ENCODE measurements around the gene ABCA13.

Gene ABCA13

GRCh38 chr7:48595756-48596155 is 424.5 kb downstream of the ABCA13 start:
- H3F3A ChIP-seq (ENCODE audit: low read depth): no peaks in the 10 kb centered on the region
- no peak overlapping the region for H3K4me3 ChIP-seq (ENCODE audit: low read length, poor library complexity, severe bottlenecking)
- H3K4me2 ChIP-seq (ENCODE audit: low read depth, low read length, poor library complexity, severe bottlenecking): no peak overlapping the region
- H3K9me3 ChIP-seq (ENCODE audit: insufficient read depth, low read depth, low read length): no peaks in the 10 kb centered on the region
- TF ChIP-seq, protein P1, sequence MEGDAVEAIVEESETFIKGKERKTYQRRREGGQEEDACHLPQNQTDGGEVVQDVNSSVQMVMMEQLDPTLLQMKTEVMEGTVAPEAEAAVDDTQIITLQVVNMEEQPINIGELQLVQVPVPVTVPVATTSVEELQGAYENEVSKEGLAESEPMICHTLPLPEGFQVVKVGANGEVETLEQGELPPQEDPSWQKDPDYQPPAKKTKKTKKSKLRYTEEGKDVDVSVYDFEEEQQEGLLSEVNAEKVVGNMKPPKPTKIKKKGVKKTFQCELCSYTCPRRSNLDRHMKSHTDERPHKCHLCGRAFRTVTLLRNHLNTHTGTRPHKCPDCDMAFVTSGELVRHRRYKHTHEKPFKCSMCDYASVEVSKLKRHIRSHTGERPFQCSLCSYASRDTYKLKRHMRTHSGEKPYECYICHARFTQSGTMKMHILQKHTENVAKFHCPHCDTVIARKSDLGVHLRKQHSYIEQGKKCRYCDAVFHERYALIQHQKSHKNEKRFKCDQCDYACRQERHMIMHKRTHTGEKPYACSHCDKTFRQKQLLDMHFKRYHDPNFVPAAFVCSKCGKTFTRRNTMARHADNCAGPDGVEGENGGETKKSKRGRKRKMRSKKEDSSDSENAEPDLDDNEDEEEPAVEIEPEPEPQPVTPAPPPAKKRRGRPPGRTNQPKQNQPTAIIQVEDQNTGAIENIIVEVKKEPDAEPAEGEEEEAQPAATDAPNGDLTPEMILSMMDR (conservative IDR thresholded peaks at IDR 0.05; ENCODE audit: low read length): no peak
- TF ChIP-seq EZH2phosphoT487 (IDR thresholded peaks at IDR 0.05; ENCODE audit: borderline replicate concordance): no peak
- H3K4me1 ChIP-seq (ENCODE audit: insufficient read depth, low read length, poor library complexity, severe bottlenecking): no peaks in the 10 kb centered on the region
- no peaks in the 10 kb centered on the region for H3K36me3 ChIP-seq (ENCODE audit: insufficient read depth, low read length)
- no peaks in the 10 kb centered on the region for H3K9me2 ChIP-seq (replicated peaks; ENCODE audit: low read depth, low read length)
- no peaks in the 10 kb centered on the region for H4K20me1 ChIP-seq (ENCODE audit: insufficient read depth, low read length, poor library complexity, severe bottlenecking)
- no peak overlapping the region for H2AFZ ChIP-seq (ENCODE audit: low read length)
- no peaks in the 10 kb centered on the region for H3K79me2 ChIP-seq (ENCODE audit: insufficient read depth, low read length)
- no peaks in the 10 kb centered on the region for H3K27me3 ChIP-seq (ENCODE audit: insufficient read depth, low read length, poor library complexity, severe bottlenecking)
- no peak overlapping the region for H3K9ac ChIP-seq (ENCODE audit: low read depth, low read length, poor library complexity, severe bottlenecking)

DNA sequence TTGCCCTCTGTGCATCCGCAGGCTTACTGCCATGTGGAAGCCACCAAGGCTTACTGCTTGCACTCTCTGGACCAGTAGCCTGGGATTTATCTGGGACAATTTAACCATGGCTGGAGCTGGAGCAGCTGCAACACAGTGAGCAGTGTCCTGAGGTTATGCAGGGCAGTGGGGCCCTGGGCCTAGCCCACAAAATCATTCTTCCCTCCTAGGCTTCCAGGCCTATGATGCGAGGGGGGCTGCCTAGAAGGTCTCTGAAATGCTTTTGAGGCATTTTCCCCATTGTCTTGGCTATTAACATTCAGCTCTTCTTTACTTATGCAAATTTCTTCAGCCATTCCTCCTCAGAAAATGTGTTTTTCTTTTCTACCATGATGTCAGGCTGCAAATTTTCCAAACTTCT is 439.4 kb downstream of the ABCA13 start:
- H2AFZ ChIP-seq (ENCODE audit: low read length): no peak overlapping the region
- H3K36me3 ChIP-seq (ENCODE audit: insufficient read depth, low read length): no peaks in the 10 kb centered on the region
- no peaks in the 10 kb centered on the region for H3K9me3 ChIP-seq (ENCODE audit: insufficient read depth, low read depth, low read length)
- TF ChIP-seq EZH2phosphoT487 (IDR thresholded peaks at IDR 0.05; ENCODE audit: borderline replicate concordance): no peak
- TF ChIP-seq, protein P1 (conservative IDR thresholded peaks at IDR 0.05; ENCODE audit: low read length): no peak
- no peak overlapping the region for H3K9ac ChIP-seq (ENCODE audit: low read depth, low read length, poor library complexity, severe bottlenecking)
- H3K4me2 ChIP-seq (ENCODE audit: low read depth, low read length, poor library complexity, severe bottlenecking): no peak overlapping the region
- H3K9me2 ChIP-seq (replicated peaks; ENCODE audit: low read depth, low read length): no peaks in the 10 kb centered on the region
- no peaks in the 10 kb centered on the region for H3K27me3 ChIP-seq (ENCODE audit: insufficient read depth, low read length, poor library complexity, severe bottlenecking)
- no peaks in the 10 kb centered on the region for H3K4me1 ChIP-seq (ENCODE audit: insufficient read depth, low read length, poor library complexity, severe bottlenecking)
- no peaks in the 10 kb centered on the region for H4K20me1 ChIP-seq (ENCODE audit: insufficient read depth, low read length, poor library complexity, severe bottlenecking)
- H3K79me2 ChIP-seq (ENCODE audit: insufficient read depth, low read length): no peaks in the 10 kb centered on the region
- H3F3A ChIP-seq (ENCODE audit: low read depth): no peaks in the 10 kb centered on the region
- no peak overlapping the region for H3K4me3 ChIP-seq (ENCODE audit: low read length, poor library complexity, severe bottlenecking)

GRCh38 chr7:48611993-48612392 is 440.7 kb downstream of the ABCA13 start:
- Histone ChIP-seq H3K27me3 (ENCODE audit: insufficient read depth, low read length, poor library complexity, severe bottlenecking) (no peaks in the 10 kb centered on the region), H3F3A (ENCODE audit: low read depth) (no peaks in the 10 kb centered on the region), H3K79me2 (ENCODE audit: insufficient read depth, low read length) (no peaks in the 10 kb centered on the region), H3K4me2 (ENCODE audit: low read depth, low read length, poor library complexity, severe bottlenecking) (no peak overlapping the region), H3K9me3 (ENCODE audit: insufficient read depth, low read depth, low read length) (no peaks in the 10 kb centered on the region), H4K20me1 (ENCODE audit: insufficient read depth, low read length, poor library complexity, severe bottlenecking) (no peaks in the 10 kb centered on the region), H3K4me3 (ENCODE audit: low read length, poor library complexity, severe bottlenecking) (no peak overlapping the region), H3K36me3 (ENCODE audit: insufficient read depth, low read length) (no peaks in the 10 kb centered on the region), H3K9me2 (replicated peaks; ENCODE audit: low read depth, low read length) (no peaks in the 10 kb centered on the region), H3K9ac (ENCODE audit: low read depth, low read length, poor library complexity, severe bottlenecking) (no peak overlapping the region), H2AFZ (ENCODE audit: low read length) (no peak overlapping the region), H3K4me1 (ENCODE audit: insufficient read depth, low read length, poor library complexity, severe bottlenecking) (no peaks in the 10 kb centered on the region)
- TF ChIP-seq, protein P1 (conservative IDR thresholded peaks at IDR 0.05; ENCODE audit: low read length): no peak
- TF ChIP-seq EZH2phosphoT487 (IDR thresholded peaks at IDR 0.05; ENCODE audit: borderline replicate concordance): no peak

All from Loucy (cell line).